GM19467 (cell line): ENCODE results near the gene GPR15.
"Not testable (repeated sequence)": the region's sequence is repeated elsewhere in the genome, so short reads cannot be mapped to it uniquely, and the experiment has no call there.

Experiments used
- ATAC-seq: cut with Tn5 transposase; IDR thresholded peaks from one replicate; pipeline ENCODE4 v1.9.1; 2021; ENCODE audit warnings: mild to moderate bottlenecking, moderate library complexity; ENCODE audit not compliant: unreplicated experiment

GPR15 gene

DNA sequence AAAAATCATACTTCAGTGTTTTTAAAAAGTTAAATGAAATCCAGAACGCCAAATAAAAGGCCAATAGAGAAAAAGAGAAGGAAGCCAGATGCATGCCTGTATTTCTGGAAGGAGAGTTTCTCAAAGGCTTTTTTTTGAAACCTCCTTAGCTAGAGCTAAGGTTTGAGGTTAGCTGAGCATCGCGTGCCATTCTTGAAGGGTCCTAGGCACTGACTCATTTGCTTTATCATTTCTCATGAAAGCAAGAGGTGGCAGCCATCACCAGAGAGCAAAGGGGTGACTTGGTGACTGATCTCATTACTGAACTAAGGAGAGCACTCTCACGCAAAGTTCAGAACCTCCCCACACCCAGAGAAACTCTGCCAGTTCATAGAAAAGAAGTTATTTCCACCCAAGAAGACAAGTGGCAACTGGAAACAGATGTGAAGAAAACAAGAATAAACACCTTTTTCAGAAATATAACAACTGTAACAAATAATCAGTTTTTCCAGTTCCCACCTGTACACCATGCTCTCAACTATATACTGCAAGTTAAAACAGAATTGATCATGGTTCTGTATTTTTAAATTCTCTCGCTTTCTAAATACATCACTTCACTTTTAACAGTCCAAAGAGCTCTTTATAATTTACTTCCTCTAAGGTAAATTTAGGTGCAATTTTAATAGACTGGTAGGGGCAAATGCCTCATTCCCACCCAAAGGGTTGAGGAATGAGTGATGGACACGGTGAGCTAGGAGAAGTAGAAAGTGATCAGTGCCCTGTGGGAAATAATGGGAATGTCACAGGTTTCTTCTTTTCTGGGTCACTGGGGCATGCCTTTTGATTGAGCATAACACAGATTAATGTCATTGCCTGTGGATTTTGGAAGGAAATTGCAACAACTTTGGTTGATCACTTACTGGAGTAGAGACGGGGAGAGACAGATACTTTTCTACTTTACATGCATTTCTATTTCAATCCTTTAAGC lies 24.7 kb downstream of the GPR15 start:
- ATAC-seq, result peak; percentile 73

DNA sequence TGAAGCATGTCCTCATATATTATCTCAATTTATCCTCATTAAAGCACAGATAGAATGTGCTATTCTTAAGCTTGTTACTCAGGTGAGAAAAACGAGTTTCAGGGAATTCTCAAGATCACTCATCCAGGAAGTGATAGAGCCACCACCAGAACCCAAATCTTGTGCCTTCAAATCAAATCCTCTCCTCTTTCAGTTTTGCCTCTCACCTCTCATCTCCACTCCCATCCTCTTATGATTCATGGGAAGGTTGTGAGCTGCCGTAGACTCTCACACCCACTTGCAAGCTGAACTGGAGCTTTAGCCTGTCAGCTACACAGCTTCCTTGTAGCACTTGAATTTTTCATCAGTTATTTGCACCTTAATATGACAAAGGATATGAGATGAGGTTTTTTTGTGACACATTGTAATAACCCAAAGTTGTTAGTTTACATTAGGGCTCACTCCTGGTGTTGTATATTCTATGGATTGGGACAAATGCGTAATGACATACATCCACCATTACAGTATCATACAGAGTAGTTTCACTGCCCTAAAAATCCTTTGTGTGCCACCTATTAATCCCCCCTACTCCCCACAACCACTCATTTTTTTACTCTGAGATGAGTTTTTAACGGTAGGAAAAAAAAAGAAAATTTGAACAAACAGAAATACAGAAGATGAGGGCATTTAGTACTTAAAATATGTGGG lies 25.7 kb downstream of the GPR15 start:
- no peak for ATAC-seq

GRCh38 chr3:98558100-98558827 lies 26.5 kb downstream of the GPR15 start:
- no peak for ATAC-seq

- not testable (repeated sequence) for ATAC-seq
Observed at GRCh38 chr3:98559769-98560168, 28.0 kb downstream of the GPR15 start.

GRCh38 chr3:98560911-98561310 lies 29.1 kb downstream of the GPR15 start:
- no peak for ATAC-seq

DNA sequence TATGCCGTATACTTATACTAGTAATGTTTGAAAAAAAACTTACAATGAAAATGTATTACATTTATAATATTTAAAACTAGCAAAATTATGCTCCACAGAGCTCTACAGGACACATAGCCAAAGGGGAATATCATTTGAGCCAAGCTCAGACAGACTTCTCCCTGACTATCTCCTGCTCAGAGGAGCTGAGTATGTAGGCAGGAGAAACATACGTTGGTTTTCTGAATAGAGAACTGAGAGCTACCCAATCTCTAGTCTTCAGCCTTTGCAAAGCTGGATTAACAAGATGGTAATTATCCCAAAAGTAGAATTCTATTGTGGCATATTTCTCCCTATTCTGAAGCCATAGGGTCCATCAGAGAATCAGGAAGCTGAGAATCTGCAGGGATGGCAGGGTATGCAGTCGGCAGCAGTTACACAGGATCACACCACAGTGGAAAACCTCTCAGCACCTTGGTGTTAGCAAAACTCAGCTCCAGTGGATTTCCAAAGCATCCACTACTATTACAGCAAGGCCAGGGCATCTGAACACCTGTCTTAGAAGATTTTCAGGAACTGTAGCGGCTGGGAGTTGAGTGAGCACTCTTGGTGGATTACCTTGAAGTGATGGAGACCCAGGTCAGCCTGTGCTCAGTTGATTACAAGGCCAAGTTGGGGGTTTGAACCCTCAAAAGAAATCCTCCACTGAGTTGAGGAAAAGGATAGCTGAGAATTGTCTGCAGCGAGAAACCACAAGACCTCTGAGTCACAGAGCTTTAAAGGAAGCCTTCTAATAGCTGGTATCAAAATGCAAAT lies 30.1 kb downstream of the GPR15 start:
- no peak for ATAC-seq

DNA sequence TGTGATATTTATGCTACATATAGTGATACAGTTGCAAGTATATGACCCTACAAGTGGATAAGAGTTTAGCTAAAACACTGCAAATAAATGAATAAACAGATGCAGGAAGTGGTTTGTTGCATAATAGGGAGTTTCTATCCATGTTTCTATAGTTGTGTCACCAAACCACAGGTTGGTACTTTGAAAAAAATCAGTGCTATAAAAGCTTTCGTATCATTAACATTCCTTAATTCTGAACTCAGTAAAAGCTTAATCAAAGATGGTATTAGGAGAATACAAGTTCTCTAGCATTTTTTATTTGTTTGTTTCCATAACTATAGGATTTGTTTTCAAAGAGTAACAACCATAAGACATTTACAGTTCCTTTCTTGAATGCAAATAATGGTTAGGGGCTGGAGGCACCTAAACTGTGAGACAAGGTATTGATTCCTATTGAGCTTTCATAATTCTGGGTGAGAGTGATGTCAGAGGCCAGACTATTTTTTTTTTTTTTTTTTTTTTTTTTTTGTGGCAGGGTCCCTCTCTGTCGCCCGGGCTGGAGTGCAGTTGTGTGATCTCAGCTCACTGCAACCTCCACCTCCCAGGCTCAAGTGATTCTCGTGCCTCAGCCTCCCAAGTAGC lies 32.0 kb downstream of the GPR15 start:
- ATAC-seq, result peak; percentile 41

- ATAC-seq, result no peak
Observed at GRCh38 chr3:98564282-98565005, 32.7 kb downstream of the GPR15 start.

GRCh38 chr3:98565237-98565643 lies 33.5 kb downstream of the GPR15 start:
- ATAC-seq, result no peak

GRCh38 chr3:98565843-98566242 lies 34.1 kb downstream of the GPR15 start:
- no peak for ATAC-seq

DNA sequence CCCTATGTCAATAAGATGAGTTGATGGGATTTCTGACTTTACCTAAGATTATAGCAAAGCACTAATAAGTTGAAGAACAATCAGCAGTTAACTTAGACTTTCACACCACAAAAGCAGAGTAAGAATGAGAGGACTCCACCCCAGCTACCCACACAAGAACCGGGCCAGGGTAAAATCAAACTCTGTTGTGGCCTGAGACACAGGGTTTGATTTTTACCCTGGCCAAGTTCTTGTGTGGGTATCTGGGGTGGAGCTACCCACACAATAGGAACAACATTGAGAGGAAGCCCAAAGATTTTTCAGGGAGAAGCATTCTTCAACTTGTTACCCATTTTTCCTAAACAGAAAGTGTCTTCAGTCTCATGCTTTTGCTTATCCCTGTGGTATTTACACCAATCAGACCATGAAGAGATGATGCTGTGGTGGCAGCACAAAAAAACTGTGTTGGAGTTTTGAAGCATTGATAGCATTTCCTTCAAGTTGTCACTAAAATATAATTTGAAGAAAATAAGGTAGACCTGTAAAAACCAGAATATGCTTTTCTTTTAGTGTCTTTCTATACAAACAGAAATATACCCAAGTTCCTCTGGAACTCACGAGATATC lies 36.0 kb downstream of the GPR15 start:
- ATAC-seq, result peak; percentile 32

GRCh38 chr3:98568402-98568801 lies 36.6 kb downstream of the GPR15 start:
- no peak for ATAC-seq

DNA sequence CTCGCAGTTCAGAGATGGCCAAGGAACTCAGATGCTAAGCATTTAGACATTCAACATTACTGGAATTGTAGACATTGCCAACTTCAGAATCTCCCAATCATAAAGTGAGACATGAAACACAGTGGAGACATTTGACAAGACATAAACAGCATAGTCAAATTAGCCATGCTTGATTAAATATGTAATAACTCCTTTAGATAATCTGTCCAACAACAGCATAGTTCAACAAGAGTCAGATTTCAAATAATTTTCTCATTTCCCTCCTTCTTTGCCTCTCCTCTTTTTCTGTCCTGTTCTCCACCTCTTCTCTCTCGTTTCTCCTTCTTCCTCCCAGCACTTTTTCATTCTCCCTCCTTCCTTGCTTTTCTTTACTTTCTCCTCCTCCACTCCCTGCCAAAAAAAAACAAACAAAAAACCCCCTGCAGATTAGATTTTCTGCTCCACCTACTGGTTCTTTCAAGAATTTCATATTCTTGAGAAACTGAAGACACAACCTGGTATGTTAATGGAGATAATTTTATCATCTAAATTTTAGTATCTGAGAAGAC lies 41.5 kb downstream of the GPR15 start:
- peak; percentile 67 for ATAC-seq

- no peak for ATAC-seq
Observed at GRCh38 chr3:98574132-98574531, 42.4 kb downstream of the GPR15 start.

DNA sequence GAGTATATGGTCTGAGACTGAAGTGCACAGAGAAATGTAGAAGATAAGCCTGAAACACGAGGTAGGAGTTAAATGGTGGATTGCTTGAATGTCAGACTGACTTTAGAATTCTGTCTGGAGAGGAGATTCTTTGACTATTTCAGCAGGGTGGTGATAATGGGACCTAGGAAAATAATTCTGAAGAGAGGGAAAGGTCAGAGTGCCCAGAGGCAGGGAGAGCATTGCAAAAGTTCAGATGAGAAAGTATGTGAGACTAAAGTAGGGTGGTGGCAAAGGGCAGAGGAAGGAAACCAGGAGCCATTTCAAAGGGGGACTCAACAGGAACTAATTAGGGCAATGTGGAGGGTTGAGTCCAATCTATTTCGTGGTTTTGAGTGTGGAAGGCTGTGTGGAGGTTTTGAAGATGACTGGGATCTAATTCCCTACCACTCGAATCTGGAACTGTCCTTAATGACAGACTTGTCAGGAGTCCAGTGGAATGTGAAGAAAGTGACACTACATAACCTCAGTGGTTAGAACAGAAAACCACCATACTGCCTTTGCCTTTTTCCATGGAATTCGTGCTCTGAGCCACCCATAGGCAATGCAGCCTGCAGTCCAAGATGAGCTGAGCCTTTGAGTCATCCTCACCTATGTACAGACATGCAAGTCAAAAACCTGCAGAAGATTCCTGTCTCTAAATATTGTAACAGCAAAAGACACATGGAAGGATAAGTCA lies 45.6 kb downstream of the GPR15 start:
- ATAC-seq, result no peak

DNA sequence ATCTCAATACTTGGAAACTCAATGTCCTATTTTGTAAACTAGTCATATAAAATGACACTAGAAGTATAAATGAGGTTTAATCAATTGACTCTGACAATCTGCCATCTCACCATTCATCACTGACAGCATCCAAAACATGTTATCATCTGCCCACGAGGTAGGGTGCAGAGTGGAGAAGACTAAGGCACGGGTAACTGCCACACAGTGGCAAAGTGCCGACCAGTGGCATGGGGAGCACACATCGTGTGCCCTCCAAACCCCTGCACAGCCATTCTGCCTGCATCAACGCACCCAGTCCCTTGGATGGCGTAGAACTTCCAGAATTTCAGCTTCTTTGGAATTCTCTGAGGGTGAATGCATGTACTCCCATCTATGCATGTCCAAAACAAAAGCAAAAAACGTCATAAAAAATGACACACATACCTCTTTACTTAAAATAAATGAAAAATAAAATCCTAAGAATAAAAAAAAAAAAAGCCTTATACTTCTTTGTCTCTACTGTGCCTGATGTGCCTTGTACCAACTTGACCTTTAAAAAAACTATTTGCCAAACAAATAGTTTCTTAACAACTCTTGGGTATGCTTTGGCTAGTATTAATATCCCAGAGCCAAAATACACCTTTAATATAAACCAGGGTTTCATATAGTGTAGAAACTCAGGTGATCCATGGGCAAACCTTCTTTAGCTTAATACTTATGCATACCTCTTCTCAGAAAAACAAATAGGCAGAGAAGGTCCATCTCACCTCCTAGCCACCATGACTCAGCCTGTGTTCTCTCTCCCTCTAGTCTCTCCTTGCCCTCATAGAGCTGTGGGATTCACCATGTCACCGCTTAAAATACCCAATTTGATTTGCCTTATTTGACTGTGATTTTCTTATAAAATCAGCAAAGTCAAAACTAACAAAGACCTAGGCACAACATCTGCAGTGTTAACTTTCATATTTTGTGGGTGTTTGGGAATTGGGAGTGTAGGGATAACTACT lies 48.9 kb downstream of the GPR15 start:
- ATAC-seq, result no peak

- no peak for ATAC-seq
Observed at GRCh38 chr3:98581474-98581873, 49.7 kb downstream of the GPR15 start.
